SK-N-SH (cell line): Measurements from ENCODE around the gene KRAS. TPM values are rescaled to one million over a fixed set of nuclear protein-coding genes. Genes with fewer than 3 reads are reported as not detected.

Experiments used
- CTCF ChIA-PET: fragments of 300-600, 350-600 bp; formaldehyde crosslinking; extraction: SDS; loops from one replicate; lab custom pipeline; 2021; lab: Yijun Ruan, JAX
- POLR2A ChIA-PET: fragments of 350-600 bp; sonication (Branson Sonifier 250); formaldehyde crosslinking; extraction: SDS; loops from one replicate; lab custom pipeline; 2020; ENCODE audit warnings: antibody characterized with exemption, inconsistent platforms; lab: Yijun Ruan, JAX
- DNase-seq: peaks from one replicate; pipeline ENCODE4 v3.0.0; 2012
- H2AFZ ChIP-seq: fragments of 200-600 bp; sonication (generic); 2 replicates; pipeline ENCODE4 v1.8.1; 2016; ENCODE audit warnings: antibody characterized with exemption, mild to moderate bottlenecking, low read depth
- H3F3A ChIP-seq: fragments of 200-600 bp; sonication (generic); replicated peaks from 2 replicates; pipeline ENCODE3; 2016; ENCODE audit warnings: antibody characterized with exemption, mild to moderate bottlenecking; ENCODE audit not compliant: insufficient read depth
- H3K27ac ChIP-seq, 2 experiments: fragments of 200-500 bp in 1 of 2; fragments of 200-600 bp in 1 of 2; sonication (Bioruptor generic) in 1 of 2; sonication (generic), shearing (Covaris generic) in 1 of 2; 2 replicates each; pipeline versions ENCODE4 v1.5.1 to v1.6.1; 2014 to 2016; ENCODE audit warnings: low read depth in 2 of 2, inconsistent platforms in 1 of 2, low read length in 1 of 2, mild to moderate bottlenecking in 1 of 2, mixed read lengths in 1 of 2
- H3K27me3 ChIP-seq: fragments of 200-600 bp; sonication (generic), shearing (Covaris generic); 2 replicates; pipeline ENCODE4 v1.6.1; 2016; ENCODE audit warnings: mixed run types; ENCODE audit not compliant: insufficient read depth
- H3K36me3 ChIP-seq, 2 experiments: fragments of 200-500 bp in 1 of 2; fragments of 200-600 bp in 1 of 2; sonication (Bioruptor generic) in 1 of 2; sonication (generic) in 1 of 2; replicated peaks in 1 of 2; 2 replicates each; pipeline versions ENCODE3 to v1.5.1; 2014 to 2016; ENCODE audit warnings: low read length in 1 of 2, mild to moderate bottlenecking in 1 of 2; ENCODE audit not compliant: insufficient read depth in 2 of 2, control insufficient read depth in 1 of 2
- H3K4me1 ChIP-seq, 2 experiments: fragments of 200-500 bp in 1 of 2; fragments of 200-600 bp in 1 of 2; sonication (Bioruptor generic) in 1 of 2; sonication (generic), shearing (Covaris generic) in 1 of 2; 2 replicates each; pipeline versions ENCODE4 v1.5.1 to v1.6.1; 2014 to 2016; ENCODE audit warnings: low read depth in 1 of 2, low read length in 1 of 2, mixed run types in 1 of 2; ENCODE audit not compliant: insufficient read depth in 2 of 2, control insufficient read depth in 1 of 2
- H3K4me2 ChIP-seq: fragments of 200-600 bp; sonication (generic), shearing (Covaris generic); 2 replicates; pipeline ENCODE4 v1.6.1; 2017; ENCODE audit warnings: mixed run types
- H3K4me3 ChIP-seq, 2 experiments: fragments of 200-500 bp in 1 of 2; fragments of 200-600 bp in 1 of 2; sonication (Bioruptor generic) in 1 of 2; sonication (generic), shearing (Covaris generic) in 1 of 2; 2 replicates each; pipeline versions ENCODE4 v1.5.1 to v1.8.1; 2014 to 2016; ENCODE audit warnings: low read depth in 2 of 2, inconsistent platforms in 1 of 2, low read length in 1 of 2, mild to moderate bottlenecking in 1 of 2, mixed read lengths in 1 of 2, moderate library complexity in 1 of 2
- H3K79me2 ChIP-seq: fragments of 200-600 bp; sonication (generic); 2 replicates; pipeline ENCODE4 v1.8.1; 2017; ENCODE audit warnings: mild to moderate bottlenecking; ENCODE audit not compliant: insufficient read depth
- H3K9ac ChIP-seq: fragments of 200-600 bp; sonication (generic); 2 replicates; pipeline ENCODE4 v1.6.1; 2017; ENCODE audit warnings: mixed run types
- H3K9me2 ChIP-seq: fragments of 200-600 bp; sonication (generic); 2 replicates; pipeline ENCODE4 v1.6.1; 2017; ENCODE audit warnings: mixed run types
- H3K9me3 ChIP-seq: fragments of 200-600 bp; sonication (generic); 2 replicates; pipeline ENCODE4 v1.6.1; 2017; ENCODE audit warnings: mixed run types, mild to moderate bottlenecking, moderate library complexity
- H4K20me1 ChIP-seq: fragments of 200-600 bp; sonication (generic); 2 replicates; pipeline ENCODE4 v1.6.1; 2017; ENCODE audit warnings: mild to moderate bottlenecking, mixed run types; ENCODE audit not compliant: insufficient read depth
- CHD2 ChIP-seq: fragments of 150-350 bp; IDR thresholded peaks from 2 replicates; pipeline ENCODE4 v1.6.1; 2018; ENCODE audit warnings: low read length; ENCODE audit not compliant: partially characterized antibody
- ELF1 ChIP-seq: IDR thresholded peaks from 2 replicates; pipeline ENCODE4 v1.4.0; 2012
- FOXJ3 ChIP-seq: sonication (generic); formaldehyde crosslinking; IDR thresholded peaks from 2 replicates; pipeline ENCODE4 v1.5.1; 2020; ENCODE audit warnings: mild to moderate bottlenecking, missing genetic modification reagents
- GABPA ChIP-seq: IDR thresholded peaks from 2 replicates; pipeline ENCODE4 v1.4.0; 2012; ENCODE audit warnings: low read depth, mild to moderate bottlenecking
- GATA2 ChIP-seq: sonication (generic); formaldehyde crosslinking; IDR thresholded peaks from 2 replicates; pipeline ENCODE4 v1.5.0; 2020; ENCODE audit warnings: mild to moderate bottlenecking, missing genetic modification reagents
- REST ChIP-seq: IDR thresholded peaks from 2 replicates; pipeline ENCODE4 v1.6.1; 2012; ENCODE audit warnings: mild to moderate bottlenecking, low read depth, low read length, moderate library complexity
- SIN3A ChIP-seq: IDR thresholded peaks from 2 replicates; pipeline ENCODE4 v1.6.1; 2012; ENCODE audit warnings: low read depth, mild to moderate bottlenecking, low read length, moderate library complexity, borderline replicate concordance
- TAF1 ChIP-seq: IDR thresholded peaks from 2 replicates; pipeline ENCODE4 v1.6.1; 2012; ENCODE audit warnings: low read depth, mild to moderate bottlenecking, low read length, moderate library complexity, borderline replicate concordance
- WGBS: methylation state at CpG from one replicate; pipeline ENCODE4 v1.1.6; 2017; ENCODE audit warnings: low lambda C conversion rate; 5-methylcytosine and 5-hydroxymethylcytosine counted together
- polyA plus RNA-seq, 3 experiments: library from polyadenylated mRNA; depleted of rRNA; stranded (reverse); fragments of >200 nt; gene quantifications; 2 replicates each; pipeline ENCODE4 v1.2.3, GENCODE V29; 2012
- TF ChIP-seq, protein P1 (sequence below): fragments of 200-600 bp; sonication (generic); IDR thresholded peaks from 2 replicates; pipeline ENCODE4 v1.6.1; 2017; ENCODE audit warnings: antibody characterized with exemption, mild to moderate bottlenecking, moderate library complexity

KRAS gene
- polyA plus RNA-seq, 1 of the 3 experiments (the other 2 are of a cell fraction) = 8.0 TPM

- TF ChIP-seq REST = no peak
These were observed 37.4 kb downstream of the KRAS start (continued) for GRCh38 chr12:25213338-25213737.

DNA sequence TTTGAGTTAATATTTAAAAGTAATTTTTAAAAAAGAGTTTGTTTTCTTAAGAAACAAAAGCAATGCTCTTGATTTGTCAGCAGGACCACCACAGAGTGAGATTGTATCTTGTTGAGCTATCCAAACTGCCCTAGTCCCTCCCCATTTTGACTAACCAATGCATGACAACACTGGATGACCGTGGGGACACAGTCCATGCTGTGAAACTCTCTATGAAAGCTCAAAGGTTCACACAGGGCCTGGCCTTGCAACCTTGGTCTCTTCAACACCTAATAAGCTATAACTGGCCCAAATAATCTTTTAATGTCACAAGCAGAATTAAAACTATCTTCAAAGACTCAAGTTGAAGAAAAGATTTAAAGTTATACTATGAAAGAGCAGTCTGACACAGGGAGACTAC is 42.2 kb downstream of the KRAS start:
- 86% methylated on average over 1 of the region's 1 CpG for WGBS
- DNase-seq = no peak
- H4K20me1 ChIP-seq = no peaks in the 10 kb centered on the region
- no peak overlapping the region for H3K9ac ChIP-seq
- no peaks in the 10 kb centered on the region; a peak in 1 of 4 replicates for H3K4me1 ChIP-seq
- no peak overlapping the region for H3K4me2 ChIP-seq
- H2AFZ ChIP-seq = no peak overlapping the region
- TF ChIP-seq GABPA = no peak
- TF ChIP-seq REST = no peak
- no peak for TF ChIP-seq TAF1
- TF ChIP-seq ELF1 = no peak
- no peak for TF ChIP-seq GATA2 (CRISPR knock-in tag)
- TF ChIP-seq FOXJ3 = no peak
- no peak overlapping the region for H3K4me3 ChIP-seq
- H3K27me3 ChIP-seq = no peaks in the 10 kb centered on the region
- no peaks in the 10 kb centered on the region for H3K9me2 ChIP-seq
- peak overlapping the region in 1 of 2 experiments; percentile 40; a peak in 2 of 4 replicates for H3K27ac ChIP-seq
- ChIA-PET CTCF (interaction anchor here (0.9 to 1.4 kb wide), 2 partner anchors 10 to 227 kb away, joined by 3 read pairs; no protein-coding TSS in a partner anchor), POLR2A (no interaction called here)
- peaks cover 14% of the 10 kb centered on the region for H3K79me2 ChIP-seq
- no peaks in the 10 kb centered on the region for H3K9me3 ChIP-seq
- H3K36me3 ChIP-seq = peaks cover 59 to 61% of the 10 kb centered on the region in 2 experiments
- peaks cover 14% of the 10 kb centered on the region for H3F3A ChIP-seq

- no peaks in the 10 kb centered on the region for H3K9me2 ChIP-seq
- WGBS = 96% methylated on average over 1 of the region's 1 CpG
- peaks cover 19% of the 10 kb centered on the region for H3K79me2 ChIP-seq
- H3K27me3 ChIP-seq = no peaks in the 10 kb centered on the region
- H3F3A ChIP-seq = peaks cover 17% of the 10 kb centered on the region
- POLR2A ChIA-PET = no interaction called here
- DNase-seq = no peak
- H3K27ac ChIP-seq = no peak overlapping the region
- H3K9ac ChIP-seq = no peak overlapping the region
- peaks cover 62 to 65% of the 10 kb centered on the region in 2 experiments for H3K36me3 ChIP-seq
- CTCF ChIA-PET = interaction anchor here (0.8 to 1.4 kb wide), 2 partner anchors 34 to 228 kb away, joined by 3 to 4 read pairs; no protein-coding TSS in a partner anchor
- no peaks in the 10 kb centered on the region; a peak in 1 of 4 replicates for H3K4me1 ChIP-seq
- H2AFZ ChIP-seq = no peak overlapping the region
- no peaks in the 10 kb centered on the region for H4K20me1 ChIP-seq
- H3K4me3 ChIP-seq = no peak overlapping the region
- H3K9me3 ChIP-seq = no peaks in the 10 kb centered on the region
- no peak overlapping the region for H3K4me2 ChIP-seq
- TF ChIP-seq, protein P1, sequence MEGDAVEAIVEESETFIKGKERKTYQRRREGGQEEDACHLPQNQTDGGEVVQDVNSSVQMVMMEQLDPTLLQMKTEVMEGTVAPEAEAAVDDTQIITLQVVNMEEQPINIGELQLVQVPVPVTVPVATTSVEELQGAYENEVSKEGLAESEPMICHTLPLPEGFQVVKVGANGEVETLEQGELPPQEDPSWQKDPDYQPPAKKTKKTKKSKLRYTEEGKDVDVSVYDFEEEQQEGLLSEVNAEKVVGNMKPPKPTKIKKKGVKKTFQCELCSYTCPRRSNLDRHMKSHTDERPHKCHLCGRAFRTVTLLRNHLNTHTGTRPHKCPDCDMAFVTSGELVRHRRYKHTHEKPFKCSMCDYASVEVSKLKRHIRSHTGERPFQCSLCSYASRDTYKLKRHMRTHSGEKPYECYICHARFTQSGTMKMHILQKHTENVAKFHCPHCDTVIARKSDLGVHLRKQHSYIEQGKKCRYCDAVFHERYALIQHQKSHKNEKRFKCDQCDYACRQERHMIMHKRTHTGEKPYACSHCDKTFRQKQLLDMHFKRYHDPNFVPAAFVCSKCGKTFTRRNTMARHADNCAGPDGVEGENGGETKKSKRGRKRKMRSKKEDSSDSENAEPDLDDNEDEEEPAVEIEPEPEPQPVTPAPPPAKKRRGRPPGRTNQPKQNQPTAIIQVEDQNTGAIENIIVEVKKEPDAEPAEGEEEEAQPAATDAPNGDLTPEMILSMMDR = no peak
- TF ChIP-seq SIN3A (no peak), REST (no peak), CHD2 (no peak), TAF1 (no peak)
These were observed 42.9 kb downstream of the KRAS start for GRCh38 chr12:25207846-25208245.
